Choroid plexus epithelial cell (primary cell): ENCODE data around the gene FILIP1L.
A peak's percentile ranks its signal among the peaks of the same experiment; 100 is the strongest.

Experiments
- DNase-seq: peaks from one replicate; pipeline ENCODE4 v3.0.0-alpha.2; 2010; ENCODE audit warnings: low read depth
- H3K4me3 ChIP-seq: 2 replicates; pipeline ENCODE4 v1.5.1; 2011; ENCODE audit warnings: low read depth, mild to moderate bottlenecking, control low read depth, low read length, moderate library complexity
- TF ChIP-seq, protein P1 (sequence below): conservative IDR thresholded peaks from 2 replicates; pipeline ENCODE4 v1.5.1; 2011; ENCODE audit warnings: low read depth, mild to moderate bottlenecking, control low read depth, inconsistent platforms, low read length, moderate library complexity

The FILIP1L gene

DNA sequence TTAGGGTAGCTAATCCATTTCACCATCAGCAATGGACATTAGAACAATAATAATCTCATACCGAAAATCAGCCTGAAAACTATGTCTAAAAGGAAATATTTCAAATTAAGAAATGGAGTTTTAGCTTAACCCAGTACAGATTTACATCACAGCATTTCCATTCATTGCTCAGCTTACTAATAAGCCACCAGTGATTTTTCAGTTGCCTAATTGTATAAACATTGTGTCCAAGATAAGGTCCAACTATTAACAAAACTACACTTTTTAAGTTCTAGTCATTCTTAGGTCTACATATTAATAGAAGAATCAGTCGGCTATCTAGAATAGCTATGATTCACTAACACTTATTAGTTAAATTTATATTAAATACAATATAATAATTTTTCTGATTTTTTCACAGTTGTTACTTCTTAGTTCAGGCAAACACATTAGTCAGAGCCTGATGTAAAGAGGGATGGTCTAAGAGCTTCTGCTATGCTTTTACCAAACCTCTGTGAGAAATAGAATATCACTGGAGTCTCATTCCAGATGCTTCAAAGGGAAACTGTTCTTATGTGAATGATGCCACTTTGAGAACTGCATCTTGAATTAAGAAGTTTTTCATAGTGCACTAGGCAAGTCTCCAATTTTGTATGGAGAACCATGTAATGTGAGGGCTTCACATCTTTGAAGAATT lies 222.6 kb downstream of the FILIP1L start:
- DNase-seq, result peak; percentile 48
- H3K4me3 ChIP-seq, result no peak overlapping the region
- TF ChIP-seq, protein P1, sequence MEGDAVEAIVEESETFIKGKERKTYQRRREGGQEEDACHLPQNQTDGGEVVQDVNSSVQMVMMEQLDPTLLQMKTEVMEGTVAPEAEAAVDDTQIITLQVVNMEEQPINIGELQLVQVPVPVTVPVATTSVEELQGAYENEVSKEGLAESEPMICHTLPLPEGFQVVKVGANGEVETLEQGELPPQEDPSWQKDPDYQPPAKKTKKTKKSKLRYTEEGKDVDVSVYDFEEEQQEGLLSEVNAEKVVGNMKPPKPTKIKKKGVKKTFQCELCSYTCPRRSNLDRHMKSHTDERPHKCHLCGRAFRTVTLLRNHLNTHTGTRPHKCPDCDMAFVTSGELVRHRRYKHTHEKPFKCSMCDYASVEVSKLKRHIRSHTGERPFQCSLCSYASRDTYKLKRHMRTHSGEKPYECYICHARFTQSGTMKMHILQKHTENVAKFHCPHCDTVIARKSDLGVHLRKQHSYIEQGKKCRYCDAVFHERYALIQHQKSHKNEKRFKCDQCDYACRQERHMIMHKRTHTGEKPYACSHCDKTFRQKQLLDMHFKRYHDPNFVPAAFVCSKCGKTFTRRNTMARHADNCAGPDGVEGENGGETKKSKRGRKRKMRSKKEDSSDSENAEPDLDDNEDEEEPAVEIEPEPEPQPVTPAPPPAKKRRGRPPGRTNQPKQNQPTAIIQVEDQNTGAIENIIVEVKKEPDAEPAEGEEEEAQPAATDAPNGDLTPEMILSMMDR, result no peak

DNA sequence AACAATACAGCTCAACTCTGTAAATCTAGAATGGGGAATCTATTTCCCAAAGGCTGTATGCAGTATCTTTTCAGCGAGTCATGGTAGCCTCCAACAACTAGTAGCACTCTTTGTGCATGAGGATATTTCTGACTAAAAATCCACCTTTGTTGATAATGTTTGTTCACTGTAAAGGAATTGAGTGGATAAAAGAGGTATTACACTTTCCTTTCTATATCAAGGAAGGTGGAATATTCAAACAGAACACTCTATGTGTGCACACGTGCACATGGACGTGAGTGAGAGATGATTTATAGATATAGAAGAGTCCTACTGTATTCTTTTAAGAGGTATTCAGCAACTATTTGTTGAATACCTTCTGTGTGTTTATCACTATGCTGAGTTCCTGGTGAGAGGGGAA lies 228.4 kb downstream of the FILIP1L start:
- H3K4me3 ChIP-seq, result no peak overlapping the region
- TF ChIP-seq, protein P1, result no peak
- DNase-seq, result no peak

DNA sequence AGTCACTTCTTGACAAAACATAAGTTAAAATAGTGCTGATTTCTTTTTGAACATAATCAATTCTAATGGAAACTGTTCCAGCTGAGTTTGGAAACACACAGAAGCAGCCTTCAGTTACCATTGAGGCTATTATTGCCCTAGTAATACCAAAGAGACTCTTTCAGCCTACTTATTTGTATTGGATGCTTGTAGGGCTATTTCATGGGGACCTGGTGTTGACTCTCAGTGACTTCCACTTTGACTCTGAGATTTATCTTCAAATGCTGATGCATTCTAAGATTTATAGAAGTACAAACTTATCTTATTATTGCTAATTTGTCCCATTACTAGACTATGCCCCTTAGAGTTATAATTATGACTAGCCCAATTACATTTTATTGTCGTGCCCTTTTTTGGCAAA lies 229.2 kb downstream of the FILIP1L start:
- TF ChIP-seq, protein P1, result no peak
- no peak for DNase-seq
- H3K4me3 ChIP-seq, result no peak overlapping the region

DNA sequence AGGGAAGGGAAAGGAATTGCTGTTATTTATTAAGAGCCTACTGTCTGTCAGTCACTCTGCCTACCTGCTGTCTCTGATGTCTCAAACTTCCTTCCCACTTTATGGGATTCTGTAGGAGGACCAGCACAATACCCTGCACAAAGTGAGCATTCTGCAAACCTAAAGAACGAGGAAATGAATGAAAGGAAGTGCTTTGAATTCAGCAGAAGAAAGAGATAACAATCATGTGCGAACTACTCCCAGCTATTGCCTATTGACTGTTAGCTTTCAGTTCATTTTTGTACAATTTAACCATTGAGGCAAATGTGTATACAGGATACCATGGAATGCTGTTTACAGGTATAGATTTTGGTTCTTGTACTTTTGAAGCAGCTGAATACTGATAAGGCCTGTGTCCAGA lies 229.8 kb downstream of the FILIP1L start:
- TF ChIP-seq, protein P1, result no peak
- H3K4me3 ChIP-seq, result no peak overlapping the region

DNA sequence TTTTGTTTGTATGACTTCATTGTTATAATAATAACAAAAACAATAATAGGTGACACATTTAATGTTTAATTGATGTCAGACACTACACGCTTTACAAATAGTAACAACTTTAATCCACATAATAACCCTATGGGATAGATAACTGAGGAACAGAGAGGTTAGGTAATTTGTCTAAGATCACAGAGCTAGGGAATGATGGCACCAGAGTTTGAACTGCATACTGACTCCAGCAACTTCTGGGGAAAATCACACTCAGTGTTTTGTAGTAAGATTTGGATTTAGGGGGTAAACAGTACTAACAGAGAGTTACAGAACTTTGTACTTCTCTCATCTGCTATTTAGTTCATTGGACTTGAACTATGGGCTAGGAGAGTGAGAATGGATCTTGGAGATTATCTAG lies 230.6 kb downstream of the FILIP1L start:
- H3K4me3 ChIP-seq, result no peak overlapping the region
- no peak for DNase-seq
- TF ChIP-seq, protein P1, result no peak

More for the DNA sequence above, 229.8 kb downstream of the FILIP1L start:
- DNase-seq, result no peak

DNA sequence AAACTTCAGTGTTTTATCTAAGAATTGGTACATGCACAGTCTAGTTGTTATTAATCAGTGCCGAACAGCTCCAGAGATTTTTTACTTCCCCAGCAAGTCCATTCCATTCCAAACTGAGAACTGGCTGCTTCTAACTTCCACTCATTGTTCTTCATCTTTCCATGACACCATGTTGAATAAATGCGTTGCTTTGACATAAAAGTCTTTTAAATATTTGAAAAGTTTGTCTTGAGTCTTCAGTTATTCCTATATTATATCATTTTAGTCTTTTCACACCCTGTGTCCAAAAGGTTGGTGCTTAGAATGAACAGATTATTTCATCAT lies 231.2 kb downstream of the FILIP1L start:
- no peak for DNase-seq
- H3K4me3 ChIP-seq, result no peak overlapping the region
- TF ChIP-seq, protein P1, result no peak

DNA sequence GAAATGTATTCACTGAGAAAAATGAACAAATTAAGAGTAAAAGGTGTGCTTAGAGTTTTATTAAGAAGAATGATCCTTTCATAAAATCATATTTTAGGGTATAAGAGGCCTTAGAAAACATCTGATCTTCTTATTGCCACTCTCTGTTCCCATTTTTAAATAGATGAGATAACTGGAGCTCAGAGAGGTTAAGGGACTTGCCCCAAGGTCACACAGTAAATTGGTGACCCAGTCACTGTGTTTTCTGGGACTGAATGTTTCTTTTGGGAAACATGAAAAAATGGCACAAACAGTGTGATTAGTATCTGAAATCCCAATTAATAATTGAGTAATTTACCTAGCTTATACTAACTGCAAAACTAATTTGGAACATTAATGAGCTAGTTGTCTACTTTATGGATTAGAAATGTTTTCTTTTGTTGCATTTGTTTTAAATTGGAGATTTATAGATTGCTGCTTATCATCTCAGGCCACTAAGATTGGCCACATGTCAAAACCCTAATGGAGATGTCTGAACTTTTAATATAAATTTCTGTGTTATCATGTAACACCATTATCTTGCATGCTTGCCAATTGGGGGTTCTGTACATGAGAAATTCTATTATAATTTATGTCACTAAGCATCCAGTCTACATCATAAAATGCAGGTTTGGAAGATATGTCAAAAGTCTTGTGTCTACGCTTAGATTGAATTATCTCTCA lies 231.7 kb downstream of the FILIP1L start:
- TF ChIP-seq, protein P1, result no peak
- H3K4me3 ChIP-seq, result no peak overlapping the region
- DNase-seq, result no peak
